Measurements from ENCODE around the gene STEAP2.
"Not testable (repeated sequence)": the region's sequence is repeated elsewhere in the genome, so short reads cannot be mapped to it uniquely, and the experiment has no call there.

Gene STEAP2

DNA sequence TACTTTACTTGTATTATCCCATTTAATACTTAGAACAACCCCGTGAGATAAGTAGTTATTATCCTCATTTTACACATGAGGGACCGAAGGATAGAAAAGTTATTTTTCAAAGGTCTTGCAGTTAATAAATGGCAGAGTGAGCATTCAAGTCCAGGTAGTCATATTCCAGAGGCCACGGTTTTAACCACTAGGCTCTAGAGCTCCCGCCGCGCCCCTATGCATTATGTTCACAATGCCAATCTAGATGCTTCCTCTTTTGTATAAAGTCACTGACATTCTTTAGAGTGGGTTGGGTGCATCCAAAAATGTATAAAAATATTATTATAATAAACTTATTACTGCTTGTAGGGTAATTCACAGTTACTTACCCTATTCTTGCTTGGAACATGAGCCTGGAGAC is 22.0 kb downstream of the STEAP2 start:
- DNase-seq (ENCODE audit: low spot score): no peak

DNA sequence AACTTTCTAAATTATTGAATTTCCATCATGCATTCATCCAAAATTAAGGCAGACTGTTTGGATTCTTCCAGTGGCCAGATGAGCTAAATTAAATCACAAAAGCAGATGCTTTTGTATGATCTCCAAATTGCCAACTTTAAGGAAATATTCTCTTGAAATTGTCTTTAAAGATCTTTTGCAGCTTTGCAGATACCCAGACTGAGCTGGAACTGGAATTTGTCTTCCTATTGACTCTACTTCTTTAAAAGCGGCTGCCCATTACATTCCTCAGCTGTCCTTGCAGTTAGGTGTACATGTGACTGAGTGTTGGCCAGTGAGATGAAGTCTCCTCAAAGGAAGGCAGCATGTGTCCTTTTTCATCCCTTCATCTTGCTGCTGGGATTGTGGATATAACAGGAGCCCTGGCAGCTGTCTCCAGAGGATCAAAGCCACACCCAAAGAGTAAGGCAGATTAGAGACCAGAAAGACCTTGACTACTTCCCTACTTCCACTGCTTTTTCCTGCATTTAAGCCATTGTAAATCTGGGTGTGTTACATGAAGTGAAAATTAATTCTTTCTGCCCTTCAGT is 25.3 kb downstream of the STEAP2 start:
- no peak for DNase-seq (ENCODE audit: low spot score)

DNA sequence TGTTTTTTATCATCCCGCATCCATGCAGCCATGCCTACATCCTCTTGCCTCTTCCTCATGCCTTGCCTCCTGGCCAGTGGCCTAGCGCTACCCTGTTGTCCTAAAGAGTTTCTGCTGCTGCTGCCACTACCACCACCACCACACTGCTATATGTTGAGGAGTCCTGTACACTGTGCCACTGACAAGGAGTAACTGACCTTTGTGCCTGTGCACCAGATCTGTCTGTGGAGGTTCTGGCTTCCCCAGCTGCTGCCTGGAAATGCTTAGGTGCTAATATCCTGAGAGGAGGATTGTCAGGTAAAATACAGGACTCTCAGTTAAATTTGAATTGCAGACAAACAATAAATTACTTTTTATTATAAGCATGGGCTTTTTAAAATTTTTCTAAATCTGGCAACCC is 26.5 kb downstream of the STEAP2 start:
- no peak for DNase-seq (ENCODE audit: low spot score)

DNA sequence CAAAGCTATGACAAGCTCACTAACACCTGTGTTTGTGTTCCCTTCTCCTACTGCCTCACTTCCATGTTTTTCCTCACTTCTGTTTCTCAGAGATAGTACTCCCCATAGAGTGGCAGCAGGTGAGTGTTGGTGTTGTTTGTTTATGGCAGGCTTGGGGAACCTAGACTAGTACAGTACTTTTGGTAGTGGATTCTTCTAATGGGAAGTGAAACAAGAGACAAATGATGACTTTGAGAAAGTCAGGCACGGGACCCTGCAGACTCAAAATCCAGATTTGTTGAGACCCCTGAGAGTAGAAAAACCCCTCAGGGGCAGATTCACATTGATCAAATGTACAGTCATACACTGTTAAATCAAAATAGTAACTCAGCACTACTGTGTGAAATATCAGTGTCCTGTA is 27.0 kb downstream of the STEAP2 start:
- DNase-seq (ENCODE audit: low spot score): no peak

DNA sequence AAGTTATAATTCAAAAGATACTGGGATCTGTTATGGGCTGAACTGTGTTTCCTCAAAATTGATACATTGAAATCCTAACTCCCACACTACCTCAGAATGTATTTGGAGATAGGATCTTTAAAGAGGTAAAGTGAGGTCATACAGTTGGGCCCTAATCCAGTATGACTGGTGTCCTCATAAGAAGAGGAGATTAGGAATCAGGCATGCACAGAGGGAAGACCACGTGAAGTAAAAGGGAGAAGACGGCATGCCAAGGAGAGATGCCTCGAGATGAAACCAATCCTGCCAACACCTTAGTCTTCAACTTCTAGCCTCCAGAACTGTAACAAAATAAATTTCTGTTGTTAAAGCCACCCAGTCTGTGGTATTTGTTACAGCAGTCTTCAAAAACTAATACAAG is 27.5 kb downstream of the STEAP2 start:
- no peak for DNase-seq (ENCODE audit: low spot score)

DNA sequence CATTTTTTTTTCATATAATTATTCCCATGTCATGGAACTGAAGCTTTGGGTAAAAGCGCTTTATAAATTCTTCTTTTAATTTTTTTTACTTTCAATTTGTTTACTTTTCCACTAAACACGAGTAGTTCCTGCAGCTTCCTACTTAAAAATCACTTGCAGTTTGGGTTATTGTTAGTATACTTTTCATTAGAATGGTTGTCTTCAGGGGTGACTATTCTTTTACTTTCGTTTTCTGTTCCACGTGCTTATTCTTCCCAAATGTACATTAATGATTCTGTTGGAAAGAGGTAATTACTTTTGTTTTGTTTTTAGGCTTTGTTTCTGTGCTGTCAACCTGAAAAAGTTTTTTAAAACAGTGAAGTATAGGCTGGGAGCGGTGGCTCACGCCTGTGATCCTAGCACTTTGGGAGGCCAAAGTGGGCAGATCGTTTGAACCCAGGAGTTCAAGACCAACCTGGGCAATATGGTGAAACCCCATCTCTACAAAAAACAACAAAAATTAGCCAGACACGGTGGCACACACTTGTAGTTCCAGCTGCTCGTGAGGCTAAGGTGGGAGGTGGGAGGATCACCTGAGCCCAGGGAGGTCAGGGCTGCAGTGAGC is 28.2 kb downstream of the STEAP2 start:
- no peak for DNase-seq (ENCODE audit: low spot score)

DNA sequence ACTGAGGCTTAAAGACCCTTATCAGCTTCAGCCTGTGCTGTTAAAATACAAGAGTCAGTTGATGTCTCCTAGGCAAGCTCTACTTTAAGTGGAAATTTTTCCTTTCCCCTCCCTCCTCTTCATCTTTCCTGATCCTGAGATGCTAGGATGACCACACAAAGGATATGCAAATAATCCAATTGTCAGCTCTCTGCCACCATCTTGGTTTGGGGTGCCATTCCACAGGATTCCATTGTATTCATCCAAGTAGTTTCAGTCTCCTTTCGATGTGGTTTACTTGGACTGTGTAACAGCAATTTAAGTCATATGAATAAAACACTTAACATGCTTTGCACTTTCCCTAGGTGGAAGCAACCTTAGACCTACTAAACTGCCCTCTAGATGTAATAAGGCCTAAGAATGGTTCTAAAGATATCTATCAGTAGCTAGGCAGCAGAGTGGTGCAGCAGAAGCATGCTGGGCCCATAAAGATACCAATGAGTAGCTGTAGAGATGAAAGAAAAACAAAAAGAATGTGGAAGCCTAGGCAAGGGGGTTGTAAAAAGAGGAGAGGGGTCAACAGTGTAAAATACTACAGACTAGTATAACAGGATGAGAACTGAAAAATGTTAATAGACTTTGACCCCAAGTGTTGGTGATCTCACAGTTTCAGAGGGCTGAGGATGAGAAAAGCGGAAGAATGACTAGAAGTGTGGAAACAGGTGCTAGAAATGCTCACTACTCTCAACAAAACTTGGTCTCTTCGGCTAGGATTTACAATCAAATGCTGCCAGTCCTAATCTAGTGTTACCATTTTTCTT is 31.0 kb downstream of the STEAP2 start:
- no peak for DNase-seq (ENCODE audit: low spot score)

DNA sequence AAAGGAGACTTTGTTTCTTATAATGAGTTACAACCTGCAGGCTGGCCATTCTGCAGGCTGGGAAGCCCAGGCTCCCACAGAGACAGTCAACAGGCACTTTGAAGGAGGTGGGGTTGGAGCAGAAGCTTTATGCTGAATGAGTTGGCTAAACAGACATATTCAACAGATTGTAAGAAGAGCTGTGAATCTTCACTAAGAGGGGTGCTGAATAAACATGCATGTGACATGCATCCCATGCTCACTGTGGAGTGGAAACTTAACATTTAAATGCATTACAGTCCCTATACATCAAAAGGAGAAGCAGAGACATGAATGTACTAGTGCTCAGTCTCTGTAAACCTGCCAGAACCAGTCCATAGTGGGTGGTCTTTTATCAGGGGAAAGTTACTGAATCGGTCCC is 32.0 kb downstream of the STEAP2 start:
- no peak for DNase-seq (ENCODE audit: low spot score)

DNA sequence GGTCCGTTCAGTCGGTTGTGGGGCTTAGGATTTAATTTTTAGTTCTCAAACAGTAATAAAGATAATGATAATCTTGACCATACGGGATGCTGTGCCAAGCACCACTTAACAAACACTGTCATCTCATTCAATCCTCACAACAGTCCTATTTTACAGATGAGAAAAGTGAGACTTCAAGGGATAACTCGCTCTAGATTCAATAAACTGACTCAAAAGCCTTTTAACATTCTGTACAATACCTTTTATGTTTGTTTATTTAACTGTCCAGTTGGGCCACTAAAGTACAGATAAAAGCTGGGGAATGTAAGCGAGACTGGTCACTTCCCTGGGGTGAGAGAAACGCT is 33.0 kb downstream of the STEAP2 start:
- DNase-seq (ENCODE audit: low spot score): no peak

DNA sequence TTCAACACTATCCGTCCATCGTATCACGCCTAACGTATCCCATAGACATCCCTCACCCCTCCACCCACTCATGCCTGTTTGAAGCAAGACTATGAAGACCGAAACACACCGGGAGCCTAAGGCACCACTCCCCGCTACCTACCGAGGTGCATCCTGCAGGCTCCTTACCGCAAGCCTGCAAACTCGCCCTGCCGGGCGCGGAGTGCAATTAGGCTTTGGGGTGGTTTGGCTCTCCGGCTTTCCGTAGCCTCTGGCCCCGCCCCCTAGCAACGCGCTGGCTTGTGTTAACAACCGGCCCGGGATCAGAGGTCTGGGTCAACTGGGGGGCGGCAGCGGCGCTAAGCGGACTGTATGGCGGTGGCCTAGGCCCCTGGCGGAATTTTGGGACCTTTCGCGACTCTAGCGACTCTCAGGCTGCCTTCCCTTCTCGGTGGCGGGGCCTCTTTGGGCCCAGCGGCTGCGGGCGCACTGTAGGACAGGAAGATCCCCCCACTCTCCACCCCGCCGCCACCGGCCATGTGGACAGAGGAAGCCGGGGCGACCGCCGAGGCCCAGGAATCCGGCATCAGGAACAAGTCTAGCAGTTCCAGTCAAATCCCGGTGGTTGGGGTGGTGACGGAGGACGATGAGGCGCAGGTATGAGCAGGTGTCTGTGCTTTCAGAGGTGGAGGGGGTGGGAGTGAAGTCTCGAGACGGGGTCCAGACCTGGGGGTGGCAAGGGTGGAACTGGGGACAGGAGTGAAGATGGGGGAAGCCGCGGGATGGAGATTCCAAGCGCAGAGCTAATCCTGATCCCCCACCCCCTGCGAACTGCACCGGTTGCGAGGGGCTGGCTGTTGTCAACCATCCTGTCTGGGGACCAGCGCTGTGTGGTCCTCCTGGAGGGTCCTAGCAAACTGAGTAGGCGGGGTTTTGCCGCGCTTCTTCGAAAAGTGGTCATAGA is 33.6 kb downstream of the STEAP2 start, which contains the start of gene CFAP69:
CFAP69 (plus strand) TSS at position 266 of the 943 bp plus-strand sequence; CDS start at position 517, 251 bp downstream.
- peak; percentile 94 for DNase-seq (ENCODE audit: low spot score)

DNA sequence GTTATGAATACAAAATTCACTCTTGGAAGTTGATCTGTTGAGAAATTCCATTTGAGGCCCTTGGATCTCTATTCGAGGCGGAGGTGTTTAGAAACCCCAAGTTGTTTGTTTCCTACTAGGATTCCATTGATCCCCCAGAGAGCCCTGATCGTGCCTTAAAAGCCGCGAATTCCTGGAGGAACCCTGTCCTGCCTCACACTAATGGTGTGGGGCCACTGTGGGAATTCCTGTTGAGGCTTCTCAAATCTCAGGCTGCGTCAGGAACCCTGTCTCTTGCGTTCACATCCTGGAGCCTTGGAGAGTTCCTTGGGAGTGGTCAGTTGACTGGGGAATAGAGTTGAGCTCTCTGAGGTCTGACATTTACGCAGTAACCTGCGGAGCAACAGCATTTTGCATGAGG is 34.6 kb downstream of the STEAP2 start:
- DNase-seq (ENCODE audit: low spot score): peak; percentile 13

DNA sequence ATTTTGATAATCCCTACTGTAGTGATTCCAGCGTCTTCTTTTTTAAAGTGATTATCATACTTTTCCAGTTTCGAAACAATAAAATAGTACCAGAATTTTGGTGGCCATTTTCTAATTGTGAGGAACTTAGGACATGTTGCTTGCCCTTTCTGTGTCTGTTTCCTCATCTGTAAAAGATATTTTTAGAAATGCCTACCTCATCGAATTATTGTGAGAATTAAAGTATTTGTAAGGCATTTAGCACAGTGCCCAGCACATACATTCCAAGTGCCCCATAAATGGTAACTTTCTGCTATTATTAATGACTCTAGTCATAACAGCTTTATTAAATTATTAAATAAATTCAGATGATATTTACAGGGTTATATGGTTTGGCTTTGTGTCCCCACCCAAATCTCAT is 37.2 kb downstream of the STEAP2 start:
- no peak for DNase-seq (ENCODE audit: low spot score)

DNA sequence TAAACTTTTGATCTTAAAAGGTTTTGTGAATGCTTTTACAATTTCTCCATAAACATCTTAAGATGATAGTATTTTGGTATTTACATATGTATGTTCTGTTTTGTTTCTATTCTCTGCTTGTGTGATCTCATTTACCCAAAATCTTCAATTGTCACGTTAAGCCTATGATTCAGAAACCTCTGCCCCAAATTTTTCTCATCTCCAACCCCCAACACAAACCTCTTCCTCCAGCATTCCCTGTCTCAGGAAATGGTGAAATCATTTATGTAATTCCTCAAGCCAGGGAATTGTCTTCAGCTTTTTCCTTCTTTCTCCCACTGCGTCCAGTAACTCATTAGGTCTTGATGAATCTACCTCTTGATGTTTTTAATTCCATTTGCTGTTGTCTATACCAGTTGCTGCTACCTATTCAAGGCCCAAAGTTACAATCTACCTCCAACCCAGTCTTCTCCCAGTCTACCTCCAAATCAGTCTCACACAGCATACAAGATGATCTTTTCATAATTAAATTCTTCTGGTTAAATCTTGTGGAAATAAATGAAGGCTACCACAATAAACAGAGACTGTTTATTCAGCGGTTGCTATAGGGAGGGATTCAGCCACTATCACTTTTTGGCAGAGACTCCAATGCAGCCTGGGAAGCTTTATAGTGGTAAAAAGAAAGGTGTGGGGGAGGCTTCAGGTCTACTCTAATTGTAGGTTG is 39.2 kb downstream of the STEAP2 start:
- peak; percentile 77 for DNase-seq (ENCODE audit: low spot score)

DNA sequence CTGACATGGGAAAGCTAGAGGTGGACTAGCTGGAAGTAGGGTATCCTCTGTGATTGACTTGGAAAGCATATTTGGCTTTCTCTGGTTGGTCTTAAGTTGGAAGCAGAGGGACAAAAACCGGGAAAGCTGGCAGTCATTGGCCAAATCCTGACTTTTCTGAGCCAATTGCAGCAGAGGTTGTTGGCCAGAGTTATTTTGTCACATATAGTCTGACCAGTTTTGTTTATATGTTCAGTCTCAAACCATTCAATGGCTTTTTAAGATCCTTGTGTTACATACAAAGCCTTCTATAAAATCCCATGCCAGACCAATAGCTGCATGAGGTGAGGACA is 39.7 kb downstream of the STEAP2 start:
- peak; percentile 18 for DNase-seq (ENCODE audit: low spot score)

DNA sequence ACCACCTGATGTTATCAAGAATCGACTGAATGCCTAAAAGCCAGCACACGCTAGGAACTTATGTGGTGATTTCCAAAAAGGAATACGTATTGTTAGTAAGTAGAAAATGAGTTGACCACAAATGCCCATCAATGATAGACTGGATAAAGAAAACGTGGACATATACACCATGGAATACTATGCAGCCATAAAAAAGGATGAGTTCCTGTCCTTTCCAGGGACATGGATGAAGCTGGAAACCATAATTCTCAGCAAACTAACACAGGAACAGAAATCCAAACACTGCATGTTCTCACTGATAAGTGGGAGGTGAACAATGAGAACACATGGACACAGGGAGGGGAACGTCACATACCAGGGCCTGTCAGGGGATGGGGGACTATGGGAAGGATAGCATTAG is 44.5 kb downstream of the STEAP2 start:
- not testable (repeated sequence) for DNase-seq (ENCODE audit: low spot score)

DNA sequence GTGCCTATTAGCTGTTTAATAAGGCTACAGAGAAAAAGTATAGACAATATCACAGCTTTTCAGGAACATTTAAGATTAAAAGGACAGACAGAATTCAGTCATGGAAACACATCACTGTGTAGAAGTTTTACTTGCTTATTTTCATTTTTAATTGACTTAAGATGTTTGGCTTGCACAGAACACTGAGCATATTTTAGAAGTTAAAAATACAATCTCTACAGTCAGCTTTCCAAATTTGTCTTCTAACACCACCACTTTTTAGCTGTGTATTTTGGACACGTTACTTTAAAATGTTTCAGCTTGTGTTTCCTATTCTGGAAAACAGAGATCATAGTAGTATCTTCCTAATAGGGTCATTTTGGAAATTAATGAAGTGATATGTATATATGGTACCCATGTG is 45.2 kb downstream of the STEAP2 start:
- DNase-seq (ENCODE audit: low spot score): no peak

DNA sequence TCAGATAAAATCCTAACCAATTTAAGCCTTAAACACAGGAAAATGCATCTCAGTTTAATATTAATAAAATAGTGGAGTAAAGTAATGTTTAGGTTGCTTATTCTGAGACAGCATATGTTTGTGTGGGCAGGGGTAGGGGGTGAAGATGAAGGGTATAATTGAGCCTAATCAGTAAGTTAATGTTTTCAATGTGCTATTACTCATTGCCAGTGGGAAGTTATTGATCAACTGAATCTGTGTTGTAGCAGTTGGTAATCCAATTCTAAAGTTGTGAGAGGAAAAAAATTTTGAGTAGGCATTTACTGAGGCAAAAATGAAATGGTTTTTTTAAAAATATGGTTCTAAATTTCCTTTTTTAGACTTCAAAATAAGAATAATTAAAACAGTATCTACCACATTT is 49.9 kb downstream of the STEAP2 start:
- no peak for DNase-seq (ENCODE audit: low spot score)

DNA sequence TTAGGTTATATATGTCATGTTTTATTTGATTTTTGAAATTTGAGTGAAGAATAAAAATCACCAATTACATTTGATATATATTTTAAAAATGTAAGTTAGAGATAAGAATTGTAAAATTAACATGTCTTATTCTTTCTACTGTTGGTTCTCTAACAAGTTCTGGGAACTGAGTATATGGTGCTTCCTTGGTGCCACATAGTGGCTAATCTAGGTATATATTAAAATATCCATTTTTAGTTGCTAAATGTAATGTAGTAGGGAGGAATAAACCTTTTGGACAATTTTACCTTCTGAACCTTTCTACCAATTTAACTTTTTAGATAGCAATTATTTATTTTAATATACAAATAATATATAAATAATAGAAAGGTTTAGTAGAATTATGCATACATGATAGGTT is 50.9 kb downstream of the STEAP2 start:
- peak; percentile 62 for DNase-seq (ENCODE audit: low spot score)

DNA sequence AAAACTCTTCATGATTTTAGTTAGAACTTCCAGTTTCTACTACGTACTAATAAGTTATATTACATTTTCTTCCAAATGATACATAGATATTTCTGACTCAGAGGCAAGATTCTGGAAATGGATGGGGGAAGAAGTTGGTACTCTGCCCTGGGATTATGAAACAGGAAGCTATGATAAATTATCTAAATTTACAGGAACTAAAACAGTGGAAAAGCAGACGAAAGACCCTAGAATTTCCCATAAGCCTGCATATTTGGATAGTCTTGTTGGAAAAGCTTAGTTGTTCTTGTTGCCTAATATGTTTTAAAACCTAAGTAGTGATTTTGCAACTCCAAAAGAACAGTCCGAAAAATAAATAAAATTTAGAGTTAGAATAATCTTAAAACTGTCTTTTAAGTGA is 55.3 kb downstream of the STEAP2 start:
- DNase-seq (ENCODE audit: low spot score): peak; percentile 30

DNA sequence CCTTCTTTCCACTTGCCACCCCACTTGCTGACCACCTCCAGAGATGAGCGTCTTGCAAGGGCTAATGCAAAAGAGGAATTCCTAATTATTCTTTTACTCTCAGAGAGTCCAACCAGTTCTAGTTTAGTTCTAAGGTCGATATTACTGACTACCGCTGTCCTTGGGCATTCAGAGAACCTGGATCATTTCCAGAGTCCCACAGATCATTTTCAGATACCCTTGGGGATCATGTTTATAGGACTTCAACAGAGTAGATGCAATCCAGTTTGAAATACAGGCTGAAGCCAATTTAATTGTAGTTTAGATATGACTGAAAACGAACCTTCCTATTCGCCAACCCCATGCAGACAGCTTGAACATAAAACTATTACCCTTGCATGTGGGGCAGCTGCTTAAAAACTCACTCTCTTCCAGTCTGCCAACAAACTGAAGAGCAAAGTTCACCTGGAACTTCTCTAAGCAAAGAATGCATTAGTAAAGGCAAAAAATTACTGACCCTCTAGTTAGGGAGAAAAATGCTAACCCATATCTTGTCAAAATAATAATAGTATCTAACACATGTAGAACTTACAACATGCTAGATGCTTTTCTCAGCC is 55.8 kb downstream of the STEAP2 start:
- no peak for DNase-seq (ENCODE audit: low spot score)

DNA sequence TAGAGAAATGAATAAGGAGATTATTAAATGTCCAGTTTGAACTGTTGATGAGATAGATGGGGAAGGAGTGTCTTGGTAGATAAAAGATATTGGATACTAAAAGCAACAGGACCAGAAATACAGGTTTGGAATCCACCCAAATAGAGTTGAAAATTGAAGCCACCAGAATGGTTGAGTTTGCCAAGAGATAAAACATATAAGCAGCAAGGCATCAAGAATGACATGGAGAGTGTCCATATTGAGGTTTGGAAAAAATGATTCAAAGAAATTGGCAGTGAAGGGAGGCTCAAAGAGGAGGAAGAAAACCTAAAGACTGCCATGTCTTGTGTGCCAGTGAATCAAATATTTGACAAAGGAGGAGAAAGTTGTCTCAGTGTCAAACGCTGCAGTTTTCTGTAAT is 57.6 kb downstream of the STEAP2 start:
- DNase-seq (ENCODE audit: low spot score): no peak

All from AG08395 (cell line).